ENCODE measurements around the gene LRRD1.
"Not testable (repeated sequence)": the region's sequence is repeated elsewhere in the genome, so short reads cannot be mapped to it uniquely, and the experiment has no call there.

Gene LRRD1

GRCh38 chr7:92177362-92177761 is 1.6 kb downstream of the LRRD1 start:
- Histone ChIP-seq H3K27ac (ENCODE audit: low read depth, low read length) (no peak overlapping the region), H3K4me3 (ENCODE audit: low read length) (no peak overlapping the region), H4K20me1 (ENCODE audit: control insufficient read depth, insufficient read depth, low read depth, low read length) (no peaks in the 10 kb centered on the region), H3K79me2 (ENCODE audit: control insufficient read depth, low read length) (no peaks in the 10 kb centered on the region), H3K4me1 (ENCODE audit: control insufficient read depth, low read length) (peaks cover 17% of the 10 kb centered on the region), H3F3A (ENCODE audit: control insufficient read depth, insufficient read depth) (peaks cover 12% of the 10 kb centered on the region), H3K9me2 (replicated peaks; ENCODE audit: control insufficient read depth, low read length) (no peaks in the 10 kb centered on the region), H3K4me2 (ENCODE audit: low read length) (no peak overlapping the region), H3K36me3 (ENCODE audit: control insufficient read depth, low read length) (no peaks in the 10 kb centered on the region), H3K9me3 (ENCODE audit: control insufficient read depth, insufficient read depth, low read length) (no peaks in the 10 kb centered on the region), H3K27me3 (ENCODE audit: control insufficient read depth, low read length) (peaks cover 11% of the 10 kb centered on the region)
- TF ChIP-seq EZH2phosphoT487 (IDR thresholded peaks at IDR 0.05; ENCODE audit: borderline replicate concordance, low read length), result no peak
- TF ChIP-seq, protein P1, sequence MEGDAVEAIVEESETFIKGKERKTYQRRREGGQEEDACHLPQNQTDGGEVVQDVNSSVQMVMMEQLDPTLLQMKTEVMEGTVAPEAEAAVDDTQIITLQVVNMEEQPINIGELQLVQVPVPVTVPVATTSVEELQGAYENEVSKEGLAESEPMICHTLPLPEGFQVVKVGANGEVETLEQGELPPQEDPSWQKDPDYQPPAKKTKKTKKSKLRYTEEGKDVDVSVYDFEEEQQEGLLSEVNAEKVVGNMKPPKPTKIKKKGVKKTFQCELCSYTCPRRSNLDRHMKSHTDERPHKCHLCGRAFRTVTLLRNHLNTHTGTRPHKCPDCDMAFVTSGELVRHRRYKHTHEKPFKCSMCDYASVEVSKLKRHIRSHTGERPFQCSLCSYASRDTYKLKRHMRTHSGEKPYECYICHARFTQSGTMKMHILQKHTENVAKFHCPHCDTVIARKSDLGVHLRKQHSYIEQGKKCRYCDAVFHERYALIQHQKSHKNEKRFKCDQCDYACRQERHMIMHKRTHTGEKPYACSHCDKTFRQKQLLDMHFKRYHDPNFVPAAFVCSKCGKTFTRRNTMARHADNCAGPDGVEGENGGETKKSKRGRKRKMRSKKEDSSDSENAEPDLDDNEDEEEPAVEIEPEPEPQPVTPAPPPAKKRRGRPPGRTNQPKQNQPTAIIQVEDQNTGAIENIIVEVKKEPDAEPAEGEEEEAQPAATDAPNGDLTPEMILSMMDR (IDR thresholded peaks at IDR 0.05; ENCODE audit: low read depth, low read length, poor library complexity, severe bottlenecking), result no peak

DNA sequence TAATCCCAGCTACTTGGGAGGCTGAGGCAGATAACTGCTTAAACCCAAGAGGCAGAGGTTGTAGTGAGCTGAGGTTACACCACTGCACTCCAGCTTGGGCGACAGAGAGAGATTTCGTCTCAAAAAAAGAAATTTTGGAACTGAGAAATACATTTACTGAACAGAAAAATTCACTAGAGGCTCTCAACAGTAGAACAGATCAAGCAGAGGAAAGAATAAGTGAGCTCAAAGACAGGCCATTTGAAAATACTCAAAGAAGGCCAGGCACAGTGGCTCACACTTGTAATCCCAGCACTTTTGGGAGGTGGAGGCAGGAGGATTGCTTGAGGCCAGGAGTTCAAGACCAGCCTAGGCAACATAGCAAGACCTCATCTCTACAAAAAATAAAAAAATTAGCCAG is 9.4 kb downstream of the LRRD1 start:
- H3K9me3 ChIP-seq (ENCODE audit: control insufficient read depth, insufficient read depth, low read length); H3K4me3 ChIP-seq (ENCODE audit: low read length); H4K20me1 ChIP-seq (ENCODE audit: control insufficient read depth, insufficient read depth, low read depth, low read length); H3K36me3 ChIP-seq (ENCODE audit: control insufficient read depth, low read length); H3F3A ChIP-seq (ENCODE audit: control insufficient read depth, insufficient read depth); H3K4me1 ChIP-seq (ENCODE audit: control insufficient read depth, low read length); H3K27ac ChIP-seq (ENCODE audit: low read depth, low read length); H3K27me3 ChIP-seq (ENCODE audit: control insufficient read depth, low read length); H3K9me2 ChIP-seq (replicated peaks; ENCODE audit: control insufficient read depth, low read length); H3K79me2 ChIP-seq (ENCODE audit: control insufficient read depth, low read length); H3K4me2 ChIP-seq (ENCODE audit: low read length): not testable (repeated sequence)

DNA sequence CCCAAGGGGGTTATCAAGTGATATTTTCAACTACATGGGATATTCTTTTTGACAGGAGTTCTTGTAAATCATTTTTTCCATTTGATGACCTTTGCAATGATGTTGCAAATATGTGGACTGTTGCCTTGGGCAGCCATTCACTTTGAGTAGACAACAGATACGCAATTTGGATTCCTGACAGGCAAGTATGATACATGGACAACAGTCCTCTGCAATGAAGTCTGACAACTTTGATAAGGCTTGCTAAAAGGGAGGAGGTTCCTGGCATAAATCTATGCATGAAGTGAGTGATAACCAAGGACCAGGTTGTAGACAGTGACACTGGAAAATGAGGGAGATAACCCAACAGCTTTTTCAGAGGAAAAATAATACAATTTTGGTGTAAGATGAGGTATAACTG is 17.7 kb downstream of the LRRD1 start:
- H3K4me2 ChIP-seq (ENCODE audit: low read length), result no peak overlapping the region
- 0 out of 2 replicates have a peak, but pooled peaks cover 7% of the 10 kb centered on the region for H3K27me3 ChIP-seq (ENCODE audit: control insufficient read depth, low read length)
- H3K9me2 ChIP-seq (replicated peaks; ENCODE audit: control insufficient read depth, low read length), result no peaks in the 10 kb centered on the region
- no peaks in the 10 kb centered on the region for H3K4me1 ChIP-seq (ENCODE audit: control insufficient read depth, low read length)
- no peaks in the 10 kb centered on the region for H3K9me3 ChIP-seq (ENCODE audit: control insufficient read depth, insufficient read depth, low read length)
- no peaks in the 10 kb centered on the region for H3K36me3 ChIP-seq (ENCODE audit: control insufficient read depth, low read length)
- no peaks in the 10 kb centered on the region for H3F3A ChIP-seq (ENCODE audit: control insufficient read depth, insufficient read depth)
- H4K20me1 ChIP-seq (ENCODE audit: control insufficient read depth, insufficient read depth, low read depth, low read length), result no peaks in the 10 kb centered on the region
- no peak for TF ChIP-seq EZH2phosphoT487 (IDR thresholded peaks at IDR 0.05; ENCODE audit: borderline replicate concordance, low read length)
- TF ChIP-seq, protein P1 (IDR thresholded peaks at IDR 0.05; ENCODE audit: low read depth, low read length, poor library complexity, severe bottlenecking), result no peak
- no peak overlapping the region for H3K4me3 ChIP-seq (ENCODE audit: low read length)
- H3K79me2 ChIP-seq (ENCODE audit: control insufficient read depth, low read length), result no peaks in the 10 kb centered on the region
- no peak overlapping the region for H3K27ac ChIP-seq (ENCODE audit: low read depth, low read length)

GRCh38 chr7:92158660-92159575 is 20.0 kb downstream of the LRRD1 start:
- H3K27me3 ChIP-seq (ENCODE audit: control insufficient read depth, low read length), result peaks cover 11% of the 10 kb centered on the region; the same call in 1 of the 2 replicates
- no peak overlapping the region for H3K4me2 ChIP-seq (ENCODE audit: low read length)
- TF ChIP-seq, protein P1 (IDR thresholded peaks at IDR 0.05; ENCODE audit: low read depth, low read length, poor library complexity, severe bottlenecking), result no peak
- no peaks in the 10 kb centered on the region for H4K20me1 ChIP-seq (ENCODE audit: control insufficient read depth, insufficient read depth, low read depth, low read length)
- H3K9me2 ChIP-seq (replicated peaks; ENCODE audit: control insufficient read depth, low read length), result no peaks in the 10 kb centered on the region
- H3K79me2 ChIP-seq (ENCODE audit: control insufficient read depth, low read length), result no peaks in the 10 kb centered on the region
- H3K27ac ChIP-seq (ENCODE audit: low read depth, low read length), result no peak overlapping the region
- H3F3A ChIP-seq (ENCODE audit: control insufficient read depth, insufficient read depth), result no peaks in the 10 kb centered on the region
- no peaks in the 10 kb centered on the region for H3K4me1 ChIP-seq (ENCODE audit: control insufficient read depth, low read length)
- H3K36me3 ChIP-seq (ENCODE audit: control insufficient read depth, low read length), result no peaks in the 10 kb centered on the region
- no peak overlapping the region for H3K4me3 ChIP-seq (ENCODE audit: low read length)
- H3K9me3 ChIP-seq (ENCODE audit: control insufficient read depth, insufficient read depth, low read length), result no peaks in the 10 kb centered on the region

Data from DOHH2 (cell line).